GM18858 (cell line): ENCODE results near the gene OBP2A.

Source experiments
- ATAC-seq: cut with Tn5 transposase; IDR thresholded peaks from one replicate; pipeline ENCODE4 v1.9.1; 2021; ENCODE audit not compliant: unreplicated experiment

OBP2A gene

GRCh38 chr9:135592331-135592590 is 46.3 kb downstream of the OBP2A start:
- ATAC-seq: no peak

- no peak for ATAC-seq
These were observed 46.7 kb downstream of the OBP2A start for GRCh38 chr9:135592625-135593024.

- no peak for ATAC-seq
These were observed 50.3 kb downstream of the OBP2A start for GRCh38 chr9:135596211-135596610.
